ENCODE measurements around the gene SH3RF3.

DNA sequence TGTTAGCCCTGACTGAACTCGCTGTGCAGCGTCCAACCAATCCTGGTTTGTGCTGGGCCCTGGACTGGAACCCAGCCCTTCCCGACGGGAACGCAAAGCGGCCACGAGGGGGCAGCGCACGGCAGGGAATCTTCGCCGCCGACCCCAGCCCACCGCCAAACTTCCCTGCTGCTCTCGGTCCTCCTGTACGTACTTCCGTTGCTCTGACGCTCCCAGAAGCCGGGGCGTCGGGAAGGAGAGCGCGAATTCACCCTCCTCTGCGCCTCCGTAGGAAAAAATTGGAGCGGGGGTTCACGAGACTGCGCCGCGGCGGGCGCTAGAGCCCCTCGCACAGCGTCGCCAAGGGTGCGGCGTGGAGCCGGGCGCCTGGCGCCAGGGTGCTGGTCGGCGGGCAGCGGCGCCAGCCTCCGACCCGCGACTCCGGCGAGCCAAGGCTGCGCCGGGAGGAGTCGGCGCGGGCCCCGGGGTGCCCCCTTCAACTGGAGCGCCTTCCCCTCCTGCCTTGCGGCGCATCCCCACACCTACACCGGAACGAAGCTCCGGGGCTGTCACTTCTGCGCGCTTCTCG lies 873 bp upstream of the SH3RF3 start:
- TF ChIP-seq CTCF (IDR thresholded peaks at IDR 0.05): peak; percentile 80 to 92 (median 86)
- peak in 1 of 4 donors; percentile 49 for TF ChIP-seq POLR2A (IDR thresholded peaks at IDR 0.05)
